ENCODE results near the gene UNC5A.

Gene UNC5A

DNA sequence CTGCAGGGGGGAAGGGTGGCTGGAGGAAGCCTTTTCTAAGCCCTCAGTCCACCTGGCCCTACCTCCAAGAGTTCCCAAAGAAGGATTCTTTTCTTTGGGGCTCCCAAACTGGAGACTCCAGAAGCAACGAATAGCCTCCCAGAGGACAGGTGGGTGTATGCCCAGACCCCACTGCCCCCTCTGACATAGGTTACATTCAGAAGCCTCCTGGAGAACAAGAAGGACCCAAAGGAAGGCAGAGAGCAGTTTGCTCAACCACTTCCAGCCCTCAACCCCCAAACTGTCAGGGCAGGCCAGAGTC, 78.5 kb downstream of the UNC5A start:
- no peak for TF ChIP-seq TAF1 (IDR thresholded peaks at IDR 0.05; ENCODE audit: low read depth)
- no peak for TF ChIP-seq EP300 (IDR thresholded peaks at IDR 0.05; ENCODE audit: borderline replicate concordance)
- no peak for TF ChIP-seq FOXM1 (IDR thresholded peaks at IDR 0.05; ENCODE audit: borderline replicate concordance, low read depth)
- TF ChIP-seq TEAD4 (IDR thresholded peaks at IDR 0.05) = no peak

DNA sequence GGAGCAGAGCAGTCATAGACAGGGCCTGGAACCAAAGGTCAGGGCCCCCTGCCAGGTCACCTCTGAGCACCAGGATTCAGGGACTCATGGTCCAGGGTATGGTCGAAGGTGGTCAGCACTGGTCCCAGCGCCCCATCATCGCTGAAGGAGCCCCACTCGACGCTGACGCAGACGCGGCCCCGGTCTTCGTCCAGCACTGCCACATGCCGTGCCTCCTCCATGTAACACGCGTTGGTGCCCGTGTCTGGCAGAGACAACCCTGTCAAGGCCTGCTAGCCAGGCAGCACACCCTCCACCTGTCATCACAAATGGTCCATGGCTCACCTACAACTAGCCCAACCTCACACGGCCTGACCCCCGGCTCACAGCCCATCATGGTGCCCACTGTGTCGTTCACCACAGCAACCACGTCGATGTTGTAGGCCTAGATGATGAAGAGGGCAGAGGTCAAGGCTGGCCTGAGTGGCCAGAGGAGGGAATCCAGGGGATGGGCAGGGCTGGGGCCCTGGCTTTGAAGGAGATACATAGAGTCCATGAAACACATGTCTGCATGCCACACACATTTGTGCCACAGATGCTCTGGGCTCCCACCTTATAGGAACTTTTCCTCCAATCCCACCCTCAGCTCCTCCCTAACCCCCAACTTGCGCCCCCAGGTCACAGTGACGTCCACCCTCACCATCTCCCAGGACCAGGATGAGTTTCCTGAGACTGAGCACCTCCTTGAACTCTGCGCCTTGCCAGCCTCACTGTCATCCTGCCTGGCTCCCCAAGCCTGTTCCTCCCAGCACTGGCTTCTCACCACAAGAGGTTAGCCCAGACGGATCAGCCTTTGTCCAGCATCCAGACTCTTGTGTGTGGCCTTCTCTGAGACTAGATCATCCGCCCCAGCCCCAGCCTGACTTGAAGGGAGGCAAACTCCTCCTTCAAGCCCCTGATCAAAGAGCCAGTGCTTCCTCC, 79.2 kb downstream of the UNC5A start:
- TF ChIP-seq TEAD4 (IDR thresholded peaks at IDR 0.05) (no peak), YY1 (IDR thresholded peaks at IDR 0.05; ENCODE audit: low read depth) (no peak), EGR1 (IDR thresholded peaks at IDR 0.05) (no peak), CREB1 (IDR thresholded peaks at IDR 0.05; ENCODE audit: low read depth) (no peak), RAD21 (IDR thresholded peaks at IDR 0.05; ENCODE audit: low read depth) (no peak), FOXM1 (IDR thresholded peaks at IDR 0.05; ENCODE audit: borderline replicate concordance, low read depth) (no peak)
- TF ChIP-seq, protein P1, sequence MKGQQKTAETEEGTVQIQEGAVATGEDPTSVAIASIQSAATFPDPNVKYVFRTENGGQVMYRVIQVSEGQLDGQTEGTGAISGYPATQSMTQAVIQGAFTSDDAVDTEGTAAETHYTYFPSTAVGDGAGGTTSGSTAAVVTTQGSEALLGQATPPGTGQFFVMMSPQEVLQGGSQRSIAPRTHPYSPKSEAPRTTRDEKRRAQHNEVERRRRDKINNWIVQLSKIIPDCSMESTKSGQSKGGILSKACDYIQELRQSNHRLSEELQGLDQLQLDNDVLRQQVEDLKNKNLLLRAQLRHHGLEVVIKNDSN (IDR thresholded peaks at IDR 0.05) = no peak
- TF ChIP-seq, protein P2, sequence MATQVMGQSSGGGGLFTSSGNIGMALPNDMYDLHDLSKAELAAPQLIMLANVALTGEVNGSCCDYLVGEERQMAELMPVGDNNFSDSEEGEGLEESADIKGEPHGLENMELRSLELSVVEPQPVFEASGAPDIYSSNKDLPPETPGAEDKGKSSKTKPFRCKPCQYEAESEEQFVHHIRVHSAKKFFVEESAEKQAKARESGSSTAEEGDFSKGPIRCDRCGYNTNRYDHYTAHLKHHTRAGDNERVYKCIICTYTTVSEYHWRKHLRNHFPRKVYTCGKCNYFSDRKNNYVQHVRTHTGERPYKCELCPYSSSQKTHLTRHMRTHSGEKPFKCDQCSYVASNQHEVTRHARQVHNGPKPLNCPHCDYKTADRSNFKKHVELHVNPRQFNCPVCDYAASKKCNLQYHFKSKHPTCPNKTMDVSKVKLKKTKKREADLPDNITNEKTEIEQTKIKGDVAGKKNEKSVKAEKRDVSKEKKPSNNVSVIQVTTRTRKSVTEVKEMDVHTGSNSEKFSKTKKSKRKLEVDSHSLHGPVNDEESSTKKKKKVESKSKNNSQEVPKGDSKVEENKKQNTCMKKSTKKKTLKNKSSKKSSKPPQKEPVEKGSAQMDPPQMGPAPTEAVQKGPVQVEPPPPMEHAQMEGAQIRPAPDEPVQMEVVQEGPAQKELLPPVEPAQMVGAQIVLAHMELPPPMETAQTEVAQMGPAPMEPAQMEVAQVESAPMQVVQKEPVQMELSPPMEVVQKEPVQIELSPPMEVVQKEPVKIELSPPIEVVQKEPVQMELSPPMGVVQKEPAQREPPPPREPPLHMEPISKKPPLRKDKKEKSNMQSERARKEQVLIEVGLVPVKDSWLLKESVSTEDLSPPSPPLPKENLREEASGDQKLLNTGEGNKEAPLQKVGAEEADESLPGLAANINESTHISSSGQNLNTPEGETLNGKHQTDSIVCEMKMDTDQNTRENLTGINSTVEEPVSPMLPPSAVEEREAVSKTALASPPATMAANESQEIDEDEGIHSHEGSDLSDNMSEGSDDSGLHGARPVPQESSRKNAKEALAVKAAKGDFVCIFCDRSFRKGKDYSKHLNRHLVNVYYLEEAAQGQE (IDR thresholded peaks at IDR 0.05; ENCODE audit: low read depth) = no peak

DNA sequence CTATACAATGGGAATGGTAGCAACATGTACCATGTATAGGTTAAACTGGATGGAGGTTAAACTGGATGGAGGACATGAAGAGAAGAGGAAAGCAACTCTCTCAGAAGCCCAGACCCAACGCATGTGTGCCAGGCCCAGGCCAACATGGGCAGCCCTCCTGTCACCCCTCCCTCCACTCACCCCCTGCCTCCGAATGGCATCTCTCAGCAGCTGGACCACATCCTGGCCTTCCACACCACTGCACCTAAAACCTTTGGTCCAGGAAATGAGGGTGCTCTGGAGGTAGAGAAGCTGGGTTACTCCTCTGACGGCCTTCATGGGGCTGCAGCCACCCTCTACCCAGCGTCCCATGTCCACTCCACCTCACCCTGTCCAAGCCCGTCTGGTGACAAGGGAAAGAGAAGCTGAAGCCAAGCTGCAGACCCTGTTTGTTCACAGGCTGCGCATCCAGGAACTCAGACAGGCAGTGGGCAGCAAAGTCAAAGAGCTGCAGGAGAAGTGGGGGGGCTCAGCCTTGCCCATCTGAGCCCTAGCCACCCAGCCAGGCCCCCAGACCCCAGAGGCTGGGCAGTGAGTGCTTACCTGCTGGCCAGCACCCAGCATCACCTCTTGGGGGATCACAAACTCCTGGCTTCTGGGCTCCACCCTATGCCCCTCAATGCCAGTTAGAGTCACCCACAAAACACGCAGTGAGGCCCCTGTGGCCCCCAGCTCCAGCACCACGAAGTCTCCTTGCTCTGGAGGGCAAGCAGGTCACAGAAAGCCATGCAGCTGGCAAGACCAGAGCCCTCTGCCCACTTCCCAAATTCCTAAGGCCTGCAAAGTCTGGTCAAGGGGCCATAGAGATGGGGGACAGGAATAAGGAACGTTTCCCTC, 80.3 kb downstream of the UNC5A start:
- TF ChIP-seq CREB1 (IDR thresholded peaks at IDR 0.05; ENCODE audit: low read depth) (no peak), TCF12 (IDR thresholded peaks at IDR 0.05; ENCODE audit: low read depth) (no peak), FOXM1 (IDR thresholded peaks at IDR 0.05; ENCODE audit: borderline replicate concordance, low read depth) (no peak), TEAD4 (IDR thresholded peaks at IDR 0.05) (no peak), YY1 (IDR thresholded peaks at IDR 0.05; ENCODE audit: low read depth) (no peak), ZBTB7A (IDR thresholded peaks at IDR 0.05; ENCODE audit: low read depth) (no peak), EP300 (IDR thresholded peaks at IDR 0.05; ENCODE audit: borderline replicate concordance) (no peak), EGR1 (IDR thresholded peaks at IDR 0.05) (no peak), NFIC (IDR thresholded peaks at IDR 0.05) (no peak)
- TF ChIP-seq, protein P1 (IDR thresholded peaks at IDR 0.05) = no peak
- TF ChIP-seq, protein P3, sequence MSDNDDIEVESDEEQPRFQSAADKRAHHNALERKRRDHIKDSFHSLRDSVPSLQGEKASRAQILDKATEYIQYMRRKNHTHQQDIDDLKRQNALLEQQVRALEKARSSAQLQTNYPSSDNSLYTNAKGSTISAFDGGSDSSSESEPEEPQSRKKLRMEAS (IDR thresholded peaks at IDR 0.05) = no peak

DNA sequence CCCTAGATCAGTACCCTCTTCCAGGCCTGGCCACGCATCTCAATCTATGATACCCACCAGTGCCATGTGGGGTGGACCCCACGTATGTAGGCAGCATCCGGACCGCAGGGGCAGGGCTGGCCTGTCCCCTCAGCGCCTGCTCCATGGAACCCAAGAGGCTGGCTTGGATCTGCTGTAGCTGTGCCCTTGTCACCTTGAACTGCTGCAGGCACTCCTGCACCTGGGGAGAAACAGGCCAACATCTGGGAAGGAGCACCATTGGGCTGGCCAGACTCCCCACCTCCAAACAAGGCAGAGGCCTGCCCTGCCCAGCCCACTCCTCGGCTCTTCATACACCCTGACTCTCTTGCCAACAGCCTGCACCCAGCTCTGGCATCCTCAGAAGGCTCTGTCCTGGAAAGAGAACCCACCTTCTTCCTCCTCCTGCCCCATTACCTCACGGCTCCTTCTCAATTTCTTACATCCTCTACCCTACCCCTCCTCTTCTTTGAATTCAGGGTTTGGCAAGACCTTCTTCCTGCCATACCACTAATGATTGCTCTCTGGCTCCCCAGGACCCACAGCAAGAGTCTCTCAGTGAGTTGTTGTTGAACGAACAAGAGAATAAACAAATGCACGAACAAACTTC, 81.1 kb downstream of the UNC5A start:
- no peak for TF ChIP-seq TAF1 (IDR thresholded peaks at IDR 0.05; ENCODE audit: low read depth)
- no peak for TF ChIP-seq CEBPB (IDR thresholded peaks at IDR 0.05)
- TF ChIP-seq, protein P1 (IDR thresholded peaks at IDR 0.05) = no peak
- TF ChIP-seq NFIC (IDR thresholded peaks at IDR 0.05) = no peak
- no peak for TF ChIP-seq TCF12 (IDR thresholded peaks at IDR 0.05; ENCODE audit: low read depth)
- TF ChIP-seq EGR1 (IDR thresholded peaks at IDR 0.05) = no peak
- TF ChIP-seq CREB1 (IDR thresholded peaks at IDR 0.05; ENCODE audit: low read depth) = no peak
- TF ChIP-seq, protein P2 (IDR thresholded peaks at IDR 0.05; ENCODE audit: low read depth) = no peak
- no peak for TF ChIP-seq EP300 (IDR thresholded peaks at IDR 0.05; ENCODE audit: borderline replicate concordance)
- TF ChIP-seq RAD21 (IDR thresholded peaks at IDR 0.05; ENCODE audit: low read depth) = no peak
- no peak for TF ChIP-seq FOXM1 (IDR thresholded peaks at IDR 0.05; ENCODE audit: borderline replicate concordance, low read depth)
- no peak for TF ChIP-seq ZBTB7A (IDR thresholded peaks at IDR 0.05; ENCODE audit: low read depth)
- TF ChIP-seq YY1 (IDR thresholded peaks at IDR 0.05; ENCODE audit: low read depth) = no peak

DNA sequence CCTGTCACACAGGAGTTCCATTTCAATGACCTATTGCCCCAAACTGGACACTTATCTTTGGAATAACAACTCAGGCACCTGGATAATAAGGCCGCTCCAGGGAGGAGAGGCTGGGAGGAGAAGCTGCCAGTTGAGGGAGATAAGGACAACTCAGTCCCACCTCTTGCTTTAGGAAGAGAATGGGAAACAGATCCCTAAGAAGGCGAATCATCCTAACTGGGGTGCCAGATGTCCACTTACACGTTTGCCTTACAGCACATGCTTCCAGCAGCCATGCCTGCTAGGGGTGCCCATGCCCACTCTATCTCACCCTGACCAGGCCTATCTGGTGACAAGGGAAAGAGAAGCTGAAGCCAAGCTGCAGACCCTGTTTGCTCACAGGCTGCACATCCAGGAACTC, 82.3 kb downstream of the UNC5A start:
- no peak for TF ChIP-seq RAD21 (IDR thresholded peaks at IDR 0.05; ENCODE audit: low read depth)
- no peak for TF ChIP-seq YY1 (IDR thresholded peaks at IDR 0.05; ENCODE audit: low read depth)
- TF ChIP-seq ZBTB7A (IDR thresholded peaks at IDR 0.05; ENCODE audit: low read depth) = no peak
- no peak for TF ChIP-seq EGR1 (IDR thresholded peaks at IDR 0.05)
- TF ChIP-seq, protein P1 (IDR thresholded peaks at IDR 0.05) = no peak
- TF ChIP-seq CREB1 (IDR thresholded peaks at IDR 0.05; ENCODE audit: low read depth) = no peak
- no peak for TF ChIP-seq FOXM1 (IDR thresholded peaks at IDR 0.05; ENCODE audit: borderline replicate concordance, low read depth)
- no peak for TF ChIP-seq NFIC (IDR thresholded peaks at IDR 0.05)
- no peak for TF ChIP-seq TEAD4 (IDR thresholded peaks at IDR 0.05)
- no peak for TF ChIP-seq CEBPB (IDR thresholded peaks at IDR 0.05)
- TF ChIP-seq EP300 (IDR thresholded peaks at IDR 0.05; ENCODE audit: borderline replicate concordance) = no peak
- no peak for TF ChIP-seq TCF12 (IDR thresholded peaks at IDR 0.05; ENCODE audit: low read depth)
- TF ChIP-seq, protein P3 (IDR thresholded peaks at IDR 0.05) = no peak
- TF ChIP-seq, protein P2 (IDR thresholded peaks at IDR 0.05; ENCODE audit: low read depth) = no peak
- no peak for TF ChIP-seq TAF1 (IDR thresholded peaks at IDR 0.05; ENCODE audit: low read depth)

Data from Ishikawa (cell line).